ENCODE results near the gene COL26A1. TPM values are rescaled to one million over a fixed set of nuclear protein-coding genes. Genes with fewer than 3 reads are reported as not detected.

The COL26A1 gene
- total RNA-seq, 6 donors from 2014 or later, result 0.20 to 1.0 (median 0.30) TPM; not detected in 2

GRCh38 chr7:101521430-101521925, 158.8 kb downstream of the COL26A1 start:
- Histone ChIP-seq H3K9me3 (peaks cover 0 to 8% (median 1%) of the 10 kb centered on the region in 4 donors), H3K4me3 (no peak overlapping the region), H3K27me3 (no peaks in the 10 kb centered on the region), H3K36me3 (no peaks in the 10 kb centered on the region), H3K27ac (no peak overlapping the region), H3K4me1 (peaks cover 0 to 4% (median 0%) of the 10 kb centered on the region in 4 donors)
- ATAC-seq (ENCODE audit: low FRiP score in 2 of 2) (peak in 1 of 2 donors; percentile 17), DNase-seq (no peak)
- WGBS, 2 donors, result 70 to 83% methylated on average over 5 of the region's 5 CpGs
- no peak for TF ChIP-seq POLR2A (IDR thresholded peaks at IDR 0.05)
- TF ChIP-seq EP300 (IDR thresholded peaks at IDR 0.05), result no peak
- TF ChIP-seq CTCF (IDR thresholded peaks at IDR 0.05), result no peak
- no peak for TF ChIP-seq POLR2AphosphoS5 (IDR thresholded peaks at IDR 0.05)

GRCh38 chr7:101522021-101522420, 159.3 kb downstream of the COL26A1 start:
- H3K4me1 ChIP-seq, result peaks cover 0 to 4% (median 0%) of the 10 kb centered on the region in 4 donors
- H3K27ac ChIP-seq, result no peak overlapping the region
- H3K4me3 ChIP-seq, result no peak overlapping the region
- TF ChIP-seq POLR2AphosphoS5 (IDR thresholded peaks at IDR 0.05), result no peak
- TF ChIP-seq EP300 (IDR thresholded peaks at IDR 0.05), result no peak
- no peak for TF ChIP-seq CTCF (IDR thresholded peaks at IDR 0.05)
- TF ChIP-seq POLR2A (IDR thresholded peaks at IDR 0.05), result no peak
- peaks cover 0 to 8% (median 1%) of the 10 kb centered on the region in 4 donors for H3K9me3 ChIP-seq
- no peaks in the 10 kb centered on the region for H3K27me3 ChIP-seq
- no peak for DNase-seq
- ATAC-seq (ENCODE audit: low FRiP score in 2 of 2), result no peak
- WGBS, 2 donors, result 57 to 59% methylated on average over 5 of the region's 5 CpGs
- no peaks in the 10 kb centered on the region for H3K36me3 ChIP-seq

- H3K4me1 ChIP-seq, result peaks cover 0 to 9% (median 3%) of the 10 kb centered on the region in 4 donors
- peak; percentile 23 to 44 for ATAC-seq (ENCODE audit: low FRiP score in 2 of 2)
- H3K27ac ChIP-seq, result peak overlapping the region in 2 of 4 donors; percentile 32 to 35
- WGBS, 2 donors, result 20 to 35% methylated on average over 6 to 12 of the region's 13 CpGs
- peaks cover 0 to 3% (median 1%) of the 10 kb centered on the region in 4 donors for H3K9me3 ChIP-seq
- no peaks in the 10 kb centered on the region for H3K36me3 ChIP-seq
- peak in 1 of 2 donors; percentile 61 for DNase-seq
- TF ChIP-seq CTCF (IDR thresholded peaks at IDR 0.05) (peak in 1 of 6 experiments; percentile 3), EP300 (IDR thresholded peaks at IDR 0.05) (no peak), POLR2A (IDR thresholded peaks at IDR 0.05) (no peak), POLR2AphosphoS5 (IDR thresholded peaks at IDR 0.05) (no peak)
- no peak overlapping the region for H3K4me3 ChIP-seq
- H3K27me3 ChIP-seq, result no peaks in the 10 kb centered on the region
Observed at GRCh38 chr7:101527844-101528667, 165.4 kb downstream of the COL26A1 start.

- DNase-seq, result no peak
- Histone ChIP-seq H3K4me1 (peaks cover 0 to 9% (median 3%) of the 10 kb centered on the region in 4 donors), H3K27me3 (no peaks in the 10 kb centered on the region), H3K27ac (no peak overlapping the region), H3K36me3 (no peaks in the 10 kb centered on the region), H3K4me3 (no peak overlapping the region), H3K9me3 (peaks cover 0 to 3% (median under 1%) of the 10 kb centered on the region in 4 donors)
- no peak for ATAC-seq (ENCODE audit: low FRiP score in 2 of 2)
- WGBS, 2 donors, result 89 to 93% methylated on average over 4 of the region's 4 CpGs
- TF ChIP-seq POLR2A (IDR thresholded peaks at IDR 0.05), result no peak
- no peak for TF ChIP-seq EP300 (IDR thresholded peaks at IDR 0.05)
- TF ChIP-seq POLR2AphosphoS5 (IDR thresholded peaks at IDR 0.05), result no peak
- no peak for TF ChIP-seq CTCF (IDR thresholded peaks at IDR 0.05)
Observed at GRCh38 chr7:101529560-101529959, 166.9 kb downstream of the COL26A1 start.
